GM04504 (cell line): ENCODE measurements around the gene ZDHHC14.

ENCODE experiments used
- DNase-seq: peaks from one replicate; pipeline ENCODE4 v3.0.0-alpha.2; 2012; ENCODE audit warnings: low read depth

ZDHHC14 gene

GRCh38 chr6:157669747-157670216 lies 288.8 kb downstream of the ZDHHC14 start:
- peak; percentile 71 for DNase-seq

GRCh38 chr6:157670466-157671186 lies 289.6 kb downstream of the ZDHHC14 start:
- DNase-seq, result no peak

GRCh38 chr6:157672726-157673412 lies 291.9 kb downstream of the ZDHHC14 start:
- DNase-seq, result no peak

GRCh38 chr6:157673596-157673995 lies 292.6 kb downstream of the ZDHHC14 start:
- no peak for DNase-seq

GRCh38 chr6:157674061-157674460 lies 293.1 kb downstream of the ZDHHC14 start:
- no peak for DNase-seq

- no peak for DNase-seq
Observed at GRCh38 chr6:157675831-157676230, 294.8 kb downstream of the ZDHHC14 start.

- no peak for DNase-seq
Observed at GRCh38 chr6:157676241-157676640, 295.3 kb downstream of the ZDHHC14 start.

GRCh38 chr6:157677235-157677634 lies 296.2 kb downstream of the ZDHHC14 start:
- DNase-seq, result no peak

- no peak for DNase-seq
Observed at GRCh38 chr6:157679605-157680580, 298.9 kb downstream of the ZDHHC14 start.

- DNase-seq, result no peak
Observed at GRCh38 chr6:157681041-157681650, 300.2 kb downstream of the ZDHHC14 start.

GRCh38 chr6:157682856-157683481 lies 302.0 kb downstream of the ZDHHC14 start:
- no peak for DNase-seq

- DNase-seq, result no peak
Observed at GRCh38 chr6:157683707-157684106, 302.7 kb downstream of the ZDHHC14 start.

GRCh38 chr6:157684620-157685299 lies 303.8 kb downstream of the ZDHHC14 start:
- no peak for DNase-seq

- no peak for DNase-seq
Observed at GRCh38 chr6:157685596-157686280, 304.7 kb downstream of the ZDHHC14 start.

- no peak for DNase-seq
Observed at GRCh38 chr6:157688275-157688959, 307.4 kb downstream of the ZDHHC14 start.

GRCh38 chr6:157688960-157689599 lies 308.1 kb downstream of the ZDHHC14 start:
- DNase-seq, result no peak

GRCh38 chr6:157689875-157690274 lies 308.9 kb downstream of the ZDHHC14 start:
- no peak for DNase-seq

- DNase-seq, result no peak
Observed at GRCh38 chr6:157690441-157691210, 309.6 kb downstream of the ZDHHC14 start.
